ENCODE data around the gene C3orf20.

DNA sequence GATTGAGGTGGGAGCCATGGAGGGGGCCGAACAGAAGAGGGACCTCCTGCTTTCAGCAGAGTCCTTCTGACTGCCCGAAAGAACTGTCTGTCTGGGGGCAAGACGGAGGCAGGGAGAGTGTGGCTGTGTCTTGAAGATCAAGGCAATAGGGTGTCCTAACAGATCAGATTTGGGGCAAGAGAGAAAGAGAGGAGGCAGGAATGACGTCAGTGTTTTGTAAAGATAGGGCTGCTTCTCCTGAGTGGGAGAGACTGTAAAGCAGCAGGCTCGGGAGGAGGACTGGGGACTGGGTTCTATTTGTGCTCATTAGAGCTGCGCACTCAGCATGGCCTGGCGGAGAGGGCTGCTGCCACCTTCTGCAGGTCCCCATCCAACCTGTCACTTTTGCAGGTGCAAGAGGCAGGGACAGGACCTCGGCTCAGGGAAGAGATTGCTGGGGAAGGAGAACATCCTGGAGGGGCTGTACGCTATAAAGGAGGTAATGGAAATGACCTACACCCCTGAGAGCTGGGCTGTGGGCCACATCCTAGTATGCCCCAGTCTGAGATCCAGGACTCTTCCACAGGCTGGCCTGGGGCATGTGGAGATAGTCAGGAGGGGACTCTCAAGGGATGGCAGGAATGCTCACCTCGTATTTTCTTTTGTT is 114.8 kb downstream of the C3orf20 start:
- TF ChIP-seq, protein P1, sequence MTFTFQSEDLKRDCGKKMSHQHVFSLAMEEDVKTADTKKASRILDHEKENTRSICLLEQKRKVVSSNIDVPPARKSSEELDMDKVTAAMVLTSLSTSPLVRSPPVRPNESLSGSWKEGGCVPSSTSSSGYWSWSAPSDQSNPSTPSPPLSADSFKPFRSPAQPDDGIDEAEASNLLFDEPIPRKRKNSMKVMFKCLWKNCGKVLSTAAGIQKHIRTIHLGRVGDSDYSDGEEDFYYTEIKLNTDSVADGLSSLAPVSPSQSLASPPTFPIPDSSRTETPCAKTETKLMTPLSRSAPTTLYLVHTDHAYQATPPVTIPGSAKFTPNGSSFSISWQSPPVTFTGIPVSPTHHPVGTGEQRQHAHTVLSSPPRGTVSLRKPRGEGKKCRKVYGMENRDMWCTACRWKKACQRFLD (CRISPR knock-in tag; IDR thresholded peaks at IDR 0.05; ENCODE audit: borderline replicate concordance): no peak
- TF ChIP-seq SUZ12 (IDR thresholded peaks at IDR 0.05; ENCODE audit: low read depth, low read length): no peak
- TF ChIP-seq MXI1 (IDR thresholded peaks at IDR 0.05; ENCODE audit: borderline replicate concordance, low read depth, low read length): no peak
- TF ChIP-seq POLR2G (IDR thresholded peaks at IDR 0.05; ENCODE audit: low read depth, low read length): no peak
- TF ChIP-seq POLR2AphosphoS2 (IDR thresholded peaks at IDR 0.05; ENCODE audit: low read depth, low read length): no peak
- TF ChIP-seq ZFP36 (IDR thresholded peaks at IDR 0.05; ENCODE audit: borderline replicate concordance, low read depth, low read length, partially characterized antibody): no peak
- TF ChIP-seq MAFF (IDR thresholded peaks at IDR 0.05; ENCODE audit: low read depth, low read length): no peak
- TF ChIP-seq EZH2 (conservative IDR thresholded peaks at IDR 0.05; ENCODE audit: low read depth, low read length): no peak
- no peak for TF ChIP-seq ZNF747 (CRISPR knock-in tag; IDR thresholded peaks at IDR 0.05; ENCODE audit: borderline replicate concordance)

Measured in HepG2 (cell line).